ENCODE results near the gene BRWD1. TPM values are rescaled to one million over a fixed set of nuclear protein-coding genes. Genes with fewer than 3 reads are reported as not detected.
"Not testable (repeated sequence)": the region's sequence is repeated elsewhere in the genome, so short reads cannot be mapped to it uniquely, and the experiment has no call there.

BRWD1 gene
- total RNA-seq, 1 donor from 2014 or later: 55.7 TPM

DNA sequence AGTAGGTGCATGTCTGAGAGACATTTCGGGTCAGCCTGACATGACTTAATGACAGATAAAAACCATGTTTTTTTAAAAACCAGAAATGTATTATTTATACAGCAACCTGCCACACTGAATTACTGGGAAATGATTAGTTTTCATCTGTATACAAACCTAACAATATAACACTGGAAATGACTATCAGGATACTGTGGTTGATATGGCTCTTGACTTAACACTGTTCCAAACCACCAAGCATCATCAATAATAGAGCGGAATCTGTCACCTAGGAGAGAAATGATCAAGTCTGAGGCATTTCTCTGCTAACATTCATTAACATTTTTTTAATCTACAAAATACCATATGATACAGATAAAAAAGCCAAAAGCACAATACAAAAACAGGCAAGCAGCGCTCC, 88.5 kb downstream of the BRWD1 start:
- Mint-ChIP-seq H3K27ac (no peak overlapping the region), H3K9me3 (ENCODE audit: low read depth) (no peaks in the 10 kb centered on the region), H3K4me1 (ENCODE audit: low read depth) (peaks cover 6% of the 10 kb centered on the region), H3K27me3 (no peaks in the 10 kb centered on the region), H3K4me3 (ENCODE audit: low read depth) (no peak overlapping the region), H3K36me3 (ENCODE audit: insufficient read depth) (peaks cover 35% of the 10 kb centered on the region)
- TF ChIP-seq, protein P1, sequence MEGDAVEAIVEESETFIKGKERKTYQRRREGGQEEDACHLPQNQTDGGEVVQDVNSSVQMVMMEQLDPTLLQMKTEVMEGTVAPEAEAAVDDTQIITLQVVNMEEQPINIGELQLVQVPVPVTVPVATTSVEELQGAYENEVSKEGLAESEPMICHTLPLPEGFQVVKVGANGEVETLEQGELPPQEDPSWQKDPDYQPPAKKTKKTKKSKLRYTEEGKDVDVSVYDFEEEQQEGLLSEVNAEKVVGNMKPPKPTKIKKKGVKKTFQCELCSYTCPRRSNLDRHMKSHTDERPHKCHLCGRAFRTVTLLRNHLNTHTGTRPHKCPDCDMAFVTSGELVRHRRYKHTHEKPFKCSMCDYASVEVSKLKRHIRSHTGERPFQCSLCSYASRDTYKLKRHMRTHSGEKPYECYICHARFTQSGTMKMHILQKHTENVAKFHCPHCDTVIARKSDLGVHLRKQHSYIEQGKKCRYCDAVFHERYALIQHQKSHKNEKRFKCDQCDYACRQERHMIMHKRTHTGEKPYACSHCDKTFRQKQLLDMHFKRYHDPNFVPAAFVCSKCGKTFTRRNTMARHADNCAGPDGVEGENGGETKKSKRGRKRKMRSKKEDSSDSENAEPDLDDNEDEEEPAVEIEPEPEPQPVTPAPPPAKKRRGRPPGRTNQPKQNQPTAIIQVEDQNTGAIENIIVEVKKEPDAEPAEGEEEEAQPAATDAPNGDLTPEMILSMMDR (IDR thresholded peaks at IDR 0.05; ENCODE audit: unreplicated experiment): no peak
- no peak for DNase-seq (ENCODE audit: low spot score, unreplicated experiment)

DNA sequence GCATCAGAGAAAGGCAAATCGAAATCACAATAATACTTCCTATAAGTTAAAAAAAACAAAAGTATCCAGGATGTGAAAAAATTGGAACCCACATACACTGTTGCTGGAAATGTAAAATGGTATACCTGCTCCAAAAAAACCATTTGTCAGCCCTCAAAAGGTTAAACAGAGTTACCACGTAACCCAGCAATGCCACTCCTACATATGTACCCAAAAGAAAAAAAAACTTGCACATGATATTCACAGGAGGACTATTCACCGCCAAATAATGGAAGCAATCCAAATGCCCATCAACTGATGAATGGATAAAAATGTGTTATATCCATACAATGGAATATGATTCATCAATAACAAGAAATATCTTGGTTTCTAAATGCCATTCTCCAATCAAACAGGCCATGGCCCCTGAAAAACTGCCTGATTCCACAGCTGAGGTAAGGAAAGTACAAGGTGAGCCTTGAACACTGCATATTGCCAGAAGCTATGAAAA, 91.4 kb downstream of the BRWD1 start:
- Mint-ChIP-seq H3K4me3 (ENCODE audit: low read depth) (no peak overlapping the region), H3K9me3 (ENCODE audit: low read depth) (no peaks in the 10 kb centered on the region), H3K27ac (no peak overlapping the region), H3K4me1 (ENCODE audit: low read depth) (peaks cover 19% of the 10 kb centered on the region), H3K36me3 (ENCODE audit: insufficient read depth) (peaks cover 31% of the 10 kb centered on the region), H3K27me3 (no peaks in the 10 kb centered on the region)
- DNase-seq (ENCODE audit: low spot score, unreplicated experiment): no peak
- TF ChIP-seq, protein P1 (IDR thresholded peaks at IDR 0.05; ENCODE audit: unreplicated experiment): no peak

DNA sequence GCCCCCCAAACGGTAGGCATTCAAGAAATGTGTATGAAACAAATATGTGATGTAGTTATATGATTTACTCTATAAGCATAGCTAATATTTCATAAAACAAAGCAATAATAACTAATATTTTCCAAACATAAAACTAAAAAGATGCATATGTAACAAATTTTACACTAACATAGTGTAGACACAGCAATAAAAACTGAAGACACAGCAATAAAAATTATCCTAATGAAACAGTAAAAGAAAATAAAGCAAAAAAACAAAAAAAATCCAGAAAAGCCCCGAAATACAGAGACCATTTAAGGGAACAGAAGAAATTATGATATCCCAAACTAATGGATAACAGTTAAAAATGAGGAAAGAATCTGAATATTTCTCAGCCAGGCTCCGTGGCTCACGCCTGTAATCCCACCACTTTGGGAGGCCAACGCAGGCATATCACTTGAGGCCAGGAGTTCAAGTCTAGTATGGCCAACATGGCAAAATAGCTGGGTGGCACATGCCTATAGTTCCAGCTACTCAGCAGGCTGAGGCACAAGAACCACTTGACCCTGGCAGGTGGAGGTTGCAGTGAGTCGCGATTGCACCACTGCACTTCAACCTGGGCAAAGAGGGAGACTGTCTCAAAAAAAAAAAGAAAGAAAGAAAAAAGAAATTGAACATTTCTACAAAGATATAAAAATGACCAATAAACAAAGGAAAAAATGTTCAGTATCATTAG, 92.0 kb downstream of the BRWD1 start:
- DNase-seq (ENCODE audit: low spot score, unreplicated experiment): no peak
- TF ChIP-seq, protein P1 (IDR thresholded peaks at IDR 0.05; ENCODE audit: unreplicated experiment): no peak
- H3K9me3 Mint-ChIP-seq (ENCODE audit: low read depth): no peaks in the 10 kb centered on the region
- H3K27ac Mint-ChIP-seq: no peak overlapping the region
- H3K4me1 Mint-ChIP-seq (ENCODE audit: low read depth): peaks cover 20% of the 10 kb centered on the region
- no peak overlapping the region for H3K4me3 Mint-ChIP-seq (ENCODE audit: low read depth)
- H3K36me3 Mint-ChIP-seq (ENCODE audit: insufficient read depth): peaks cover 29% of the 10 kb centered on the region
- no peaks in the 10 kb centered on the region for H3K27me3 Mint-ChIP-seq

DNA sequence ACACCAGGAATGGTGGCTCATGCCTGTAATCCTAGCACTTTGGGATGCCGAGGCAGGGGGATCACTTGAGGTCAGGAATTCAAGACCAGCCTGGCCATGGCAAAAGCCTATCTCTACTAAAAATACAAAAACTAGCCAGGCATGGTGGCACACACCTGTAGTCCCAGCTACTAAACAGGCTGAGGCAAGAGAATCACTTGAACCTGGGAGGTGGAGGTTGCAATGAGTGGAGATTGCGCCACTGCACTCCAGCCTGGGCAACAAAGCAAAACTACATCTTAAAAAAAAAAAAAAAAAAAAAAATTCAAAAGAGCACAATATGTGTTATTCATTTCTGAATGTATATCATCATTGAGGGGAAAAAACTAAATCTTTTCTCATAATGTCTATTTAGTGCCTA, 92.6 kb downstream of the BRWD1 start:
- peaks cover 26% of the 10 kb centered on the region for H3K36me3 Mint-ChIP-seq (ENCODE audit: insufficient read depth)
- H3K9me3 Mint-ChIP-seq (ENCODE audit: low read depth); H3K4me3 Mint-ChIP-seq (ENCODE audit: low read depth); H3K27me3 Mint-ChIP-seq; DNase-seq (ENCODE audit: low spot score, unreplicated experiment); H3K27ac Mint-ChIP-seq: not testable (repeated sequence)
- peaks cover 23% of the 10 kb centered on the region for H3K4me1 Mint-ChIP-seq (ENCODE audit: low read depth)

DNA sequence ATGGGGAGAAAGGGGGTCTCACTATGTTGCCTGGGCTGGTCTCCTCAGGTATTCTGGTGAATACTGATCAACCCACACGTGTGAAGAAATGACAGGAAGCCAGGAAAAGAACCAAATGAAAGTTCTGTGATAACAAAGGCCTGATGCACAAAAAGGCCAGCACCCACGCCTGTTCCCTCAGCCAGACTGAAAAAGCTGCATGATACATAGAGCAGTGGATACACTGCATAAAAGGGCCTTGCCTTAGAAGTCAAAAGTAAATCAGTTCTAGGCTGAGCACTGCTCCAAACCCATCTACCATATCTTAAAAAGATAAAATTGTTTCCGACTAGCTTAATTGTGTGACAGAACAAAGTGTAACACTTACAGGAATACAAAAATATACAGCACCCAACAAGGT, 93.3 kb downstream of the BRWD1 start:
- Mint-ChIP-seq H3K9me3 (ENCODE audit: low read depth) (no peaks in the 10 kb centered on the region), H3K27ac (no peak overlapping the region), H3K36me3 (ENCODE audit: insufficient read depth) (peaks cover 28% of the 10 kb centered on the region), H3K4me1 (ENCODE audit: low read depth) (peaks cover 23% of the 10 kb centered on the region), H3K4me3 (ENCODE audit: low read depth) (no peak overlapping the region), H3K27me3 (no peaks in the 10 kb centered on the region)
- no peak for DNase-seq (ENCODE audit: low spot score, unreplicated experiment)
- TF ChIP-seq, protein P1 (IDR thresholded peaks at IDR 0.05; ENCODE audit: unreplicated experiment): no peak

DNA sequence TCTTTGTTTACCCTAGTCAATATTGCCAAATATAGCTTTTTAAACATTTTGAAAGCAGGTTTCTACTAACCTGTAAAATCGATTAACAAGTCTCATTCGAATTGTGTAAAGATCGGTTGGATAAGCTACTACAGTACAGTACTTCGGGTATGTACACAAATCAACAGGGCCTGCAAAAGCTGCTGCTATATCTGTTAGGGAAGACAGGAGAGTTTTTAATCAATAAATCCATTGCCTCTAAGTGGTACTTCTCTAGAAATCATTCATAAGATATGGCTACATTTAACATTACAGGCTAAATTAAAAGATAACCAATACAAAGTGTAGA, 95.4 kb downstream of the BRWD1 start:
- H3K27ac Mint-ChIP-seq: no peak overlapping the region
- no peaks in the 10 kb centered on the region for H3K9me3 Mint-ChIP-seq (ENCODE audit: low read depth)
- no peak for DNase-seq (ENCODE audit: low spot score, unreplicated experiment)
- no peaks in the 10 kb centered on the region for H3K27me3 Mint-ChIP-seq
- H3K4me3 Mint-ChIP-seq (ENCODE audit: low read depth): no peak overlapping the region
- peaks cover 21% of the 10 kb centered on the region for H3K4me1 Mint-ChIP-seq (ENCODE audit: low read depth)
- H3K36me3 Mint-ChIP-seq (ENCODE audit: insufficient read depth): peaks cover 23% of the 10 kb centered on the region
- TF ChIP-seq, protein P1 (IDR thresholded peaks at IDR 0.05; ENCODE audit: unreplicated experiment): no peak
